Measurements from ENCODE around the gene FMO1. TPM values are rescaled to one million over a fixed set of nuclear protein-coding genes. Genes with fewer than 3 reads are reported as not detected.
"Not testable (repeated sequence)": the region's sequence is repeated elsewhere in the genome, so short reads cannot be mapped to it uniquely, and the experiment has no call there.

The FMO1 gene
- total RNA-seq = 0.54 TPM
- long read RNA-seq, partial matches to known transcripts = 0 of 2 reads
- long read RNA-seq, other reads (novel, unspliced or antisense) = 0 of 2 reads

- intact Hi-C loops (cut with DNase I) = no loop called here
- ATAC-seq (ENCODE audit: poor library complexity) (no peak), DNase-seq (no peak)
Observed at GRCh38 chr1:171248302-171248701, at the start of gene FMO1. Gene FMO1 (plus strand): TSS chr1:171248494. CDS start chr1:171258088, 9,594 bp downstream.

GRCh38 chr1:171204296-171204695 is 44.0 kb upstream of the FMO1 start:
- ATAC-seq (ENCODE audit: poor library complexity) = no peak
- intact Hi-C loops (cut with DNase I) = no loop called here
- DNase-seq = no peak

GRCh38 chr1:171206204-171206977 is 41.9 kb upstream of the FMO1 start:
- DNase-seq (no peak), ATAC-seq (ENCODE audit: poor library complexity) (no peak)
- intact Hi-C loops (cut with DNase I) = no loop called here

- intact Hi-C loops (cut with DNase I) = no loop called here
- DNase-seq (no peak), ATAC-seq (ENCODE audit: poor library complexity) (peak; percentile 36)
Observed at GRCh38 chr1:171206978-171207355, 41.3 kb upstream of the FMO1 start.

GRCh38 chr1:171207377-171207776 is 40.9 kb upstream of the FMO1 start:
- no peak for ATAC-seq (ENCODE audit: poor library complexity)
- no peak for DNase-seq
- intact Hi-C loops (cut with DNase I) = no loop called here

- intact Hi-C loops (cut with DNase I) = no loop called here
- DNase-seq (no peak), ATAC-seq (ENCODE audit: poor library complexity) (peak; percentile 81)
Observed at GRCh38 chr1:171210355-171210754, 37.9 kb upstream of the FMO1 start.

- DNase-seq (no peak), ATAC-seq (ENCODE audit: poor library complexity) (peak; percentile 24)
- intact Hi-C loops (cut with DNase I) = no loop called here
Observed at GRCh38 chr1:171212607-171213351, 35.5 kb upstream of the FMO1 start.

- ATAC-seq (ENCODE audit: poor library complexity) (peak; percentile 6), DNase-seq (no peak)
- intact Hi-C loops (cut with DNase I) = no loop called here
Observed at GRCh38 chr1:171213559-171214454, 34.5 kb upstream of the FMO1 start.

- DNase-seq (peak; percentile 44), ATAC-seq (ENCODE audit: poor library complexity) (no peak)
- intact Hi-C loops (cut with DNase I) = no loop called here
Observed at GRCh38 chr1:171217658-171218443, 30.4 kb upstream of the FMO1 start.

GRCh38 chr1:171218661-171219060 is 29.6 kb upstream of the FMO1 start:
- no peak for ATAC-seq (ENCODE audit: poor library complexity)
- no peak for DNase-seq
- intact Hi-C loops (cut with DNase I) = no loop called here

GRCh38 chr1:171219346-171220080 is 28.8 kb upstream of the FMO1 start:
- intact Hi-C loops (cut with DNase I) = no loop called here
- DNase-seq (no peak), ATAC-seq (ENCODE audit: poor library complexity) (no peak)

- ATAC-seq (ENCODE audit: poor library complexity) = no peak
- DNase-seq = no peak
- intact Hi-C loops (cut with DNase I) = no loop called here
Observed at GRCh38 chr1:171220081-171220420, 28.2 kb upstream of the FMO1 start.

GRCh38 chr1:171220581-171221054 is 27.7 kb upstream of the FMO1 start:
- DNase-seq = peak; percentile 32
- intact Hi-C loops (cut with DNase I) = no loop called here
- peak; percentile 51 for ATAC-seq (ENCODE audit: poor library complexity)

- intact Hi-C loops (cut with DNase I) = no loop called here
- ATAC-seq (ENCODE audit: poor library complexity) (peak; percentile 38), DNase-seq (peak; percentile 41)
Observed at GRCh38 chr1:171221665-171222591, 26.4 kb upstream of the FMO1 start.

- ATAC-seq (ENCODE audit: poor library complexity) (peak; percentile 76), DNase-seq (peak; percentile 42)
- intact Hi-C loops (cut with DNase I) = no loop called here
Observed at GRCh38 chr1:171222936-171223335, 25.4 kb upstream of the FMO1 start.

- intact Hi-C loops (cut with DNase I); DNase-seq: not testable (repeated sequence)
Observed at GRCh38 chr1:171224257-171224656, 24.0 kb upstream of the FMO1 start.

More at GRCh38 chr1:171224257-171224656, 24.0 kb upstream of the FMO1 start:
- not testable (repeated sequence) for ATAC-seq (ENCODE audit: poor library complexity)

Measured in Right ventricle myocardium superior (tissue), 1 donor.